ENCODE measurements around the gene ID2.

- TF ChIP-seq CTCF (IDR thresholded peaks at IDR 0.05) (no peak), POLR2A (IDR thresholded peaks at IDR 0.05) (no peak), POLR2AphosphoS5 (IDR thresholded peaks at IDR 0.05) (no peak)
Observed at GRCh38 chr2:8679567-8679826, 2.4 kb upstream of the ID2 start.

All from breast epithelium (tissue), 3 donors.